ENCODE measurements around the gene PPP1CC.

GRCh38 chr12:110762891-110763290, 20.2 kb upstream of the PPP1CC start:
- TF ChIP-seq POLR2A (IDR thresholded peaks at IDR 0.05; ENCODE audit: low read depth, low read length) (no peak), TAF1 (IDR thresholded peaks at IDR 0.05; ENCODE audit: low read depth, low read length) (no peak)
